Fibroblast of peridontal ligament (primary cell): Measurements from ENCODE around the gene CD101.
A peak's percentile ranks its signal among the peaks of the same experiment; 100 is the strongest.

ENCODE experiments used
- DNase-seq: peaks from one replicate; pipeline ENCODE4 v3.0.0-alpha.2; 2010; ENCODE audit errors: extremely low read depth

CD101 gene

GRCh38 chr1:116984406-116985160 lies 17.0 kb upstream of the CD101 start:
- no peak for DNase-seq

- no peak for DNase-seq
These were observed 14.9 kb upstream of the CD101 start for GRCh38 chr1:116986421-116987255.

DNA sequence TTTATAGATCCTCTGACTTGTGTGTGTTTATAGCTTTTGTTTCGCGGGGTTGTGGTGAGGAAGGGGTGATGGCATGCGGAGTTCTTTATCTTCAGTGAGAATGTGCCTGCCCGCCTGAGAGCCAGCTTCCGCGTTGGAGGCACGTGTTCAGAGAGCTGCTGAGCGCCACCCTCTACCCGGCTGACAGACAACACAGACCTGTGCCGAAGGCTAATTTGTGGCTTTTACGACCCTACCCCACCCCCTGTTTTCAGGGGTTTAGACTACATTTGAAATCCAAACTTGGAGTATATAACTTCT lies 14.4 kb upstream of the CD101 start:
- DNase-seq = no peak

DNA sequence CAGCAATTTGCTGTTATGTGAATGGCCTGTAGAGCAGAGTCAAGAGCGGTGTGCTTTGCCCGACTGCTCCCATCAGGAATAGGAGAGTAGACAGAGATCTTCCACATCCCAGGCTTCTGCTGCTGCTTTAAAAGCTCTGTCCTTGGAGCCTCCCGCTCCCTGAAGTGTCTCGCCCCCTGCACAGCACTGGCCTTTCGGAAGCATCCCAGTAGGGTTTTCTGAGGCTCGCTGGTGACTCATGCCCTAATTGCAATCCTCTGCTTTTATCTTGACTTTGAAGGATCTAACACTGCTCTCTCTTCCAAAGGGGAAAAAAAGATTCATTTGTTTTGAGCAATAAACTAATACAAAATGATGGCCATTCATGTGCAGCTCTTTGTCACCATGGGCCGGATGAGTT lies 13.3 kb upstream of the CD101 start:
- peak; percentile 21 for DNase-seq

- DNase-seq = no peak
These were observed 12.7 kb upstream of the CD101 start for GRCh38 chr1:116988908-116989307.

GRCh38 chr1:116989835-116990234 lies 11.7 kb upstream of the CD101 start:
- no peak for DNase-seq

- peak; percentile 70 for DNase-seq
These were observed 10.9 kb upstream of the CD101 start for GRCh38 chr1:116990612-116991151.

- DNase-seq = no peak
These were observed 10.3 kb upstream of the CD101 start for GRCh38 chr1:116991171-116991845.

DNA sequence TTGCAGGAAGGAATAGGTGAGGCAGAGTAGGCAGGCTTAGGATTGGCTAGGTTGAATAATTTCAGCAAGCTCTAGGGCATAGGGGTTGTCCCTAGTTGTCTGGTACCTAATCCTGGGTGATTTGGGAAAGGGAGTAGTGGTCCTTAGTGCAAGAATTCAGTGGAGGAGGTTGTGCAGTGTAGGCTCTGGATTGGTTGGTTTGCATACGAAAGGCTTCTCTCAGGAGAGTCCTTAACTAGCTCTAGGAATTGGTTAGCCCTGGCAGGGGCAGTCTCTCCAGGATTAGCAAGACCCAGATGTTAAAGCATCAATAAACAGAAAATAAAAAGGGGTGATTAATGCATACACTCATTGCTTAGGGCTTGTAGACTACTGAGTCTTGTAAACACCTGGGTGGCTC lies 9.6 kb upstream of the CD101 start:
- DNase-seq = no peak

DNA sequence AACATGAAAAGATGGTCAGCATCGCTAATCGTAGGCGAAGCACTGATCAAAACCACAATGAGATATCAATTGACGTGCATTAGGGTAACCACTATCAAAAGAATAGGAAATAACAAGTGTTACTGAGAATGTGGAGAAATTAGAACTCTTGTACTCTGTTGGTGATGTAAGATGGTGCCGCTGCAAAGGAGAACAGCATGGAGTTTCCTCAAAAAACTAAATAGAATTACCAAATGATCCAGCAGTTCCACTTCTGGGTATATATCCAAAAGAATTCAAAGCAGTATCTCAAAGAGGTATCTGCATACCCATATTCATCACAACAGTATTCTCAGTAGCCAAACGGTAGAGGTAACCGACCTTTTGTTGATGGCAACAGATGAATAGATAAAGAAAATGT lies 8.3 kb upstream of the CD101 start:
- no peak for DNase-seq

- no peak for DNase-seq
These were observed 7.1 kb upstream of the CD101 start for GRCh38 chr1:116994411-116994810.

DNA sequence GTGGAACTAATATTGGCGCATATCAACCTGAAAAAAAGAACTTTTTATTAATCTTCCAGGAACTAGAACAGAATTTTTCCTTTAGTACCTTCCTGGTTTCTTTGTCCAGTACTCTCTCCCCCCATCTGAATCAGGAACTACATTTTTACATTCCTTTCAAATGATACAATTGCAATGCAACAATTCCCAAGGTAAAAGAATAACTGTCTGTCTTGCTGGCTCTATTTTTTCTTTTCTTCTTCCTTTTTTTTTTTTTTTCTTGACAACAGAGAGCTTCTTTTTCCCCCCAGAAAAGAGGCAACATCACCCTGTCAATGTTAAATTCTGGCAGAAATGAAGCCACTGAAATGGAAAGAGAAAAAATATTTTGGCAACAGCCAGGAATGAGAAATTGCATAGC lies 4.5 kb upstream of the CD101 start:
- DNase-seq = peak; percentile 7

DNA sequence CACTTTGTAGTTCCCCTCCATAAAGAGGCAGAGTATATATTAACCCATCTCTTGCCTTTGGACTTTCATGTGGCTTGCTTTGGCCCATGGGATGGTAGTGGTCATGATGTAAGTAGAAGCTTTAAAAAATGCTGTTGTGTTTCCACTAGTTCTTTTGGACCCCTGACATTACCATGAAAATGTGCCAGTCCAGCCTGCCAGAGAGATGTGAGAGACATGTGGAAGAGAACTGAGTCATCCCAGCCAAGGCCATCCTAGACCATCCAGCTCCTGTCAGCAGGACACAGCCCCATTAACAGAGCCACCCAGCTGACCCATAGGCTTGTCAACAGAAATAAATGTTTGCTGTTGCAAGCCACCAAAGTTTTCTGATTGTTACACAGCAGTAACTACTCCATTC lies 3.9 kb upstream of the CD101 start:
- DNase-seq = peak; percentile 6

DNA sequence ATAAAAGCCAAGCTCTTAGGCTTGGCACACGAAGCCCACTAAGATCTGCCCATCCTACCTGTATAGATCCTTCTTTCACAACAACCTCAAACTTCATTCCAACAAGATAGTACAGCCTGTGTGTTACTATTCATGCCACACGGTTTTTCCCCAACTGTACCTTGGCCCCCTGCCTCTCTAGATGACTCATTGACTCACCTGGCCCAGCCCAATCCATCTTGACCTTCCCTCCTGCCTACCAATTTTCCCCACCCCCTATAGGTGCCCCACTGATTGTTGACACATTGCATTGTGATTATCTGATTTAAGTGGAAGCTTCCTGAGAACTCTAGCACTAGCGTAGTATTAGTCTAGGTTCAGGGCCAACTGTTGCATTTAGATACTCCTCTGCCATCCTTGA lies 2.0 kb upstream of the CD101 start:
- no peak for DNase-seq

DNA sequence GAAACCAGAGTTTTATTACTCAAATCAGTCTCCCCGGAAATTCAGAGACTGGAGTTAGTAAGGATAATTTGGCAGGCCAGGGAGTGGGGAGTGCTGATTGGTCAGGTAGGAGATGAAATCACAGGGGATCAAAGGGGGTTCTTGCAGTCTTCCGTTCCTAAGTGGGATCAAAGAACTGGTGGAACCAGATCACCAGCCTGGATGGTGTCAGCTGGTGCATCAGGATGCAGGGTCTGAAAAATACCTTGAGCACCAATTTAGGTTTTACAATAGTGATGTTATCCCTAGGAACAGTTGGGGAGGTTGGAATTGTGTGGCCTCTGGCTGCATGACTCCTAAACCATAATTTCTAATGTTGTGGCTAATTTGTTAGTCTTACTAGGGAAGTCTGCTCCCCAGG lies 1.4 kb upstream of the CD101 start:
- DNase-seq = no peak

DNA sequence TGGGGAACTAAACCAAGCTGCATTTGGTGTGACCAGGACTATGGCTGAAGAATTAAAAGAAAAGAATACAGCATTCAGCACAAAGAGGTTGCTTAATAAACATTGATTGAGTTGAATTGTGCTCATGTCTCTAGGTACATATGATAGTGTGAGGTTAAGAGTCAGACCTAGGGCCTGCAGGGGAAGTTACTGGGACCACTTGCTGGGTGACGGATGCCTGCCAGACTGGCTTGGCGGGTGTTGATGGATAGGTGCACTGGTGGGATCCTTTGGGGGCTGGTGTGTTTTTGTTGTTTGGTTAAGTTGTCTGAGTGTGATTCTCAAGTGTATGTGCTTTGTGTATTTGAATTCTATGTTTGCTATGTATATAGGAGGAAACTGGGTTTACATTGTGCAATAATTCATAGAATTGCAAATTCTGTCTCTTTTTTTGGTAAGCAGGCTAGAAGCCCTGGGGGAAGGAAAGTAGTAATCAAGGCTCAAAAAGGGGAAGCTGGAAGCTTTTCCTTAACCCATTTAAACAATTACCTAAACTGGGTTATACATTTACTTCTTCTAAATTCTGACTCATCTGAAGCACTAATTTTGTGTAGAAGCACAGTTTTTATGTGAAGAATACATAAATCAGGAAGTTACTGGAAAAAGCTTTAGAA lies 1.8 kb downstream of the CD101 start:
- no peak for DNase-seq

DNA sequence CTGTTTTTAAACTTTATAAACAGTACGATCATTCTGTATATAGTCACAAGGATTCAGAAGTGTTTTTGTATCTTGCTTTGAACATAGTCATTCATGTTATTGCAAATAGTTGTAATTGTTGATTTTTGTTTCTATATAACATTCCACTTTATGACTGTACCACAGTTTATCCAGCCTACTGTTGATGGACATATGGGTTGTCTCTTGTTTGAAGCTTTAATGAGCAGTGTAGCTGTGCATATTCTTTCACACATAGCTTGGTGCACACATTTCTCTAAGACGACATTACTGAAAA lies 6.1 kb downstream of the CD101 start:
- no peak for DNase-seq

- DNase-seq = no peak
These were observed 7.1 kb downstream of the CD101 start for GRCh38 chr1:117008656-117009055.

- DNase-seq = no peak
These were observed 7.6 kb downstream of the CD101 start for GRCh38 chr1:117009132-117009531.

DNA sequence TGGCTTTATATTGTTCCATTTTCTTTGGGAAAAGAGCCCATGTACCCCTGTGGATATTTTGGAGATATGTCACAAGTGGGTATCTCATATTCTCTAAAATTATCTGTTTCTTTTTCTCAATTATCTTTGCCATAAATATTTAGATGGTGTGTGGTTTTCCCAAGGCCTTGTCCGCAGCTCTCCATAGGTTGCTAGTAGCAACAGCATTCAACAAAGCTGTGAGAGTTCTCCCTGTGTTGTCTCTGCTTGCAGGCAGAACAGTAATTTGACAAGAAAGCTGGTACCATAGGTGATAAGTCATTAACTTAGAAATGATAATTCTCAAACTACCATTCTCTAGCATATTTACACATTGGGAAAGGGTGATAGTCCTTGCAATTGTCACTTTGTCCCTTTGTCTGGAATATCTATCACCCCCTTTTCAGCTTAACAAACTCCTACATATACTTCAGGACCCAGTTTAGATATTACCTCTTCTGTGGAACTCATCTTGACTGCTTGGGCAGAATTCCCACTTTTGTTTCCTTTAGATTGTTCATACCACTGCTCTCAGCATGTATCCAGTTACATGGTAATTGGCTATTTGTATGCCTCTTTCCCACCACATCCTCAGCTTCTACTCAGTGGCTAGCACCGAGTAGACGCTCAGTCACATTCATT lies 8.9 kb downstream of the CD101 start:
- DNase-seq = no peak

GRCh38 chr1:117011334-117011733 lies 9.8 kb downstream of the CD101 start:
- DNase-seq = no peak
